SK-N-SH (cell line): ENCODE data around the gene MTCP1.

Experiments used
- FOXM1 ChIP-seq: IDR thresholded peaks from 2 replicates; pipeline ENCODE4 v1.4.0; 2012; ENCODE audit warnings: low read depth, mild to moderate bottlenecking
- RAD21 ChIP-seq: IDR thresholded peaks from 2 replicates; pipeline ENCODE4 v1.6.1; 2012; ENCODE audit warnings: mild to moderate bottlenecking, low read length
- RCOR1 ChIP-seq: fragments of 150-350 bp; IDR thresholded peaks from 2 replicates; pipeline ENCODE4 v1.6.1; 2017; ENCODE audit warnings: antibody characterized with exemption, low read length
- RFX5 ChIP-seq: IDR thresholded peaks from 2 replicates; pipeline ENCODE4 v1.6.1; 2012; ENCODE audit warnings: mild to moderate bottlenecking, improper control_type of control experiment, low read length
- TAF1 ChIP-seq: IDR thresholded peaks from 2 replicates; pipeline ENCODE4 v1.6.1; 2012; ENCODE audit warnings: low read depth, mild to moderate bottlenecking, low read length, moderate library complexity, borderline replicate concordance
- USF2 ChIP-seq: fragments of 150-350 bp; IDR thresholded peaks from 2 replicates; pipeline ENCODE4 v1.6.1; 2017; ENCODE audit warnings: antibody characterized with exemption, low read length, low read depth, borderline replicate concordance
- TF ChIP-seq, protein P1 (sequence below): fragments of 200-600 bp; sonication (generic); IDR thresholded peaks from 2 replicates; pipeline ENCODE4 v1.6.1; 2017; ENCODE audit warnings: antibody characterized with exemption, mild to moderate bottlenecking, moderate library complexity
- TF ChIP-seq, protein P2 (sequence below): IDR thresholded peaks from 2 replicates; pipeline ENCODE4 v1.4.0; 2012; ENCODE audit warnings: low read depth

- TF ChIP-seq RFX5: no peak
- TF ChIP-seq, protein P1, sequence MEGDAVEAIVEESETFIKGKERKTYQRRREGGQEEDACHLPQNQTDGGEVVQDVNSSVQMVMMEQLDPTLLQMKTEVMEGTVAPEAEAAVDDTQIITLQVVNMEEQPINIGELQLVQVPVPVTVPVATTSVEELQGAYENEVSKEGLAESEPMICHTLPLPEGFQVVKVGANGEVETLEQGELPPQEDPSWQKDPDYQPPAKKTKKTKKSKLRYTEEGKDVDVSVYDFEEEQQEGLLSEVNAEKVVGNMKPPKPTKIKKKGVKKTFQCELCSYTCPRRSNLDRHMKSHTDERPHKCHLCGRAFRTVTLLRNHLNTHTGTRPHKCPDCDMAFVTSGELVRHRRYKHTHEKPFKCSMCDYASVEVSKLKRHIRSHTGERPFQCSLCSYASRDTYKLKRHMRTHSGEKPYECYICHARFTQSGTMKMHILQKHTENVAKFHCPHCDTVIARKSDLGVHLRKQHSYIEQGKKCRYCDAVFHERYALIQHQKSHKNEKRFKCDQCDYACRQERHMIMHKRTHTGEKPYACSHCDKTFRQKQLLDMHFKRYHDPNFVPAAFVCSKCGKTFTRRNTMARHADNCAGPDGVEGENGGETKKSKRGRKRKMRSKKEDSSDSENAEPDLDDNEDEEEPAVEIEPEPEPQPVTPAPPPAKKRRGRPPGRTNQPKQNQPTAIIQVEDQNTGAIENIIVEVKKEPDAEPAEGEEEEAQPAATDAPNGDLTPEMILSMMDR: no peak
- TF ChIP-seq, protein P2, sequence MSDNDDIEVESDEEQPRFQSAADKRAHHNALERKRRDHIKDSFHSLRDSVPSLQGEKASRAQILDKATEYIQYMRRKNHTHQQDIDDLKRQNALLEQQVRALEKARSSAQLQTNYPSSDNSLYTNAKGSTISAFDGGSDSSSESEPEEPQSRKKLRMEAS: no peak
- TF ChIP-seq TAF1: no peak
- TF ChIP-seq RAD21: no peak
- TF ChIP-seq FOXM1: no peak
- no peak for TF ChIP-seq RCOR1
- TF ChIP-seq USF2: no peak
Observed at GRCh38 chrX:155020591-155020990, 50.3 kb downstream of the MTCP1 start.
